OCI-LY3 (cell line): Measurements from ENCODE around the gene GLO1.

Experiments used
- CTCF ChIP-seq: fragments of 200-600, 300-600 bp; sonication (generic); IDR thresholded peaks from 2 replicates; pipeline ENCODE4 v1.5.1; 2014; ENCODE audit warnings: antibody characterized with exemption, low read length, low read depth
- EZH2phosphoT487 ChIP-seq: fragments of 200-600 bp; shearing (Covaris generic); IDR thresholded peaks from 2 replicates; pipeline ENCODE4 v1.6.1; 2018; ENCODE audit warnings: antibody characterized with exemption, mixed run types, low read depth

DNA sequence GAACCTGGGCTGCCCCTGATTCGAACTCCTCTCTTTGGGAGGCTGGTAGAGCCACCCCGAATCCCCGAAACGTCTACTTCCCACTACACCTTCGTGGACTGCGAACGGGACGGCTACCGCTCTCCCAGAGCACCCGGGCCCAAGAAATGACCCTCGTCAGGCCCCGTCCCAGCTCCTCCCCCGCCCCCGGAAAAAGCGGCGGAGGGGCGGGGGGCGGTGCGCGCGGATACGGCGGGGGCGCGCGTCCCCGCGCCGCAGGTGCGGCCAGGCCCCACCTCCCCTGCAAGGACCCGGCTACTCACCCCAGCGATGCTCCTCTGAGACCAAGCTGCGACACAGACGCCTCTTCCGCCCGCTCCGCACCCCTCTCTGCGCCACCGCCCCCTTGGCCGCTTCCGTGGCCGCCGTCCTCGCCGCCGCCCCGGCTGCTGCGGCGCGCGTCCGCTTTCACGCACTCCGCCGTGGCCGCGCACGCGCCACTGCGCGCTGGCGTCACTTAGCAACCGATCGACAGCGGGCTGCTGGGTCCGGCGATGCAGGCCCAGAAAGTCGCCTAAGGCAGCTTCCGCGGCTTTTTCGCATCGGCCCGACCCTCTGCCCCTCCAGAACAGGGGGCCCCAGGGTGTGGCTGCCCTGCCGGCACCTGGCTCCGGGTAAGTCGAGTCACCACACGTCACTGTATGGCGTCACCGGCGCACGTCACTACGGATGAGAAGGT is 63.3 kb downstream of the GLO1 start, which contains the start of gene BTBD9:
- TF ChIP-seq CTCF (no peak), EZH2phosphoT487 (no peak)
